WI38 (cell line): ENCODE measurements around the gene MAPK11.

ENCODE experiments used
- H3K4me3 ChIP-seq: 2 replicates; pipeline ENCODE4 v1.5.1; 2011; ENCODE audit warnings: low read depth, mild to moderate bottlenecking, control low read depth, low read length
- TF ChIP-seq, protein P1 (sequence below): IDR thresholded peaks from 2 replicates; pipeline ENCODE4 v1.5.1; 2012; ENCODE audit warnings: low read depth, mild to moderate bottlenecking, control low read depth, low read length

MAPK11 gene

GRCh38 chr22:50244420-50245213 lies 25.6 kb downstream of the MAPK11 start, which contains the start of gene TUBGCP6:
Gene TUBGCP6 (minus strand): TSS chr22:50245023. CDS start chr22:50244459, 564 bp downstream.
- peak within 1 kb of the TSS; percentile 93 for H3K4me3 ChIP-seq
- TF ChIP-seq, protein P1, sequence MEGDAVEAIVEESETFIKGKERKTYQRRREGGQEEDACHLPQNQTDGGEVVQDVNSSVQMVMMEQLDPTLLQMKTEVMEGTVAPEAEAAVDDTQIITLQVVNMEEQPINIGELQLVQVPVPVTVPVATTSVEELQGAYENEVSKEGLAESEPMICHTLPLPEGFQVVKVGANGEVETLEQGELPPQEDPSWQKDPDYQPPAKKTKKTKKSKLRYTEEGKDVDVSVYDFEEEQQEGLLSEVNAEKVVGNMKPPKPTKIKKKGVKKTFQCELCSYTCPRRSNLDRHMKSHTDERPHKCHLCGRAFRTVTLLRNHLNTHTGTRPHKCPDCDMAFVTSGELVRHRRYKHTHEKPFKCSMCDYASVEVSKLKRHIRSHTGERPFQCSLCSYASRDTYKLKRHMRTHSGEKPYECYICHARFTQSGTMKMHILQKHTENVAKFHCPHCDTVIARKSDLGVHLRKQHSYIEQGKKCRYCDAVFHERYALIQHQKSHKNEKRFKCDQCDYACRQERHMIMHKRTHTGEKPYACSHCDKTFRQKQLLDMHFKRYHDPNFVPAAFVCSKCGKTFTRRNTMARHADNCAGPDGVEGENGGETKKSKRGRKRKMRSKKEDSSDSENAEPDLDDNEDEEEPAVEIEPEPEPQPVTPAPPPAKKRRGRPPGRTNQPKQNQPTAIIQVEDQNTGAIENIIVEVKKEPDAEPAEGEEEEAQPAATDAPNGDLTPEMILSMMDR: 0 out of 2 replicates have a peak, but pooled peaks have one; percentile 7

GRCh38 chr22:50243685-50244419 lies 26.3 kb downstream of the MAPK11 start:
- H3K4me3 ChIP-seq: peak overlapping the region; percentile 93
- TF ChIP-seq, protein P1: no peak

DNA sequence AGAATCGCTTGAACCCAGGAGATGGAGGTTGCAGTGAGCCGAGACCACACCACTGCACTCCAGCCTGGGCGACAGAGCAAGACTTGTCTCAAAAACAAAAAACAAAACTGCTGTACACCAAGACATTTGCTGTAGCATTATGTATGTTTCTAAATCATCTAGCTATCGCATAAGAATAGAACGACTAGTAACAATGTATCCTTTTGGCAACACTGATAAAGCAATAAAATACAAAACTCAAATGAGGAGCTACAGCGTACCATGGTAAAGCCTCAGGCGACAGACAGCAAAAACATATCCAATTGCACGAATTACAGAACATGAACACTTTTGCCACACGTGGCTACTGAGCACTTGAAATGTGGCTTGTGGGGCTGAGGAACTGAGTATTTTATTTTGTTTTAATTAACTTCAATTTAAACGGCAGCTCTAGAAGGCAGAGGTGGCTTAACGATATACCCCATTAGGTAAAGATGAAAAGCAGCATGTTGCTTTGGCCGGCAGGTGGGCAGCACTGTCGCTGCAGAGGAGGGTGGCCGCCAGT lies 27.7 kb downstream of the MAPK11 start:
- peak overlapping the region; percentile 93 for H3K4me3 ChIP-seq
- TF ChIP-seq, protein P1: no peak

DNA sequence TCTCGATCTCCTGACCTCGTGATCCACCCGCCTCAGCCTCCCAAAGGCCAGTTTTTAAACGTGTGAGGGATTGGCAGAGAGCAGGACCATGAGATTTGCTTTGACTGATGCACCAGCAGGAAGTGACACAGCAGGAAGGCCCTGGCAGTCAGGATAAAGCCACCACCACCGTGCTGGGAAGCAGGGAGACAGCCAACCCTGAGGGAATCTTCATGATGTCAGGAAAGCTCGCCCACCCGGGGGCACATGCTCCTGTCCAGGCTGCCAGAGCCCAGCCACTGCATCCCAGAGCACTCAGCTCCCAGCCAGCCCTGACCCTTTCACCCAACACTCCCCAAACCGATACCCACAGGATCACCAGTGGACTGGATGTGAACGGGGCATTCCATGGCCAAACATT lies 31.4 kb downstream of the MAPK11 start:
- H3K4me3 ChIP-seq: no peak overlapping the region
- TF ChIP-seq, protein P1: no peak

GRCh38 chr22:50236731-50237409 lies 33.3 kb downstream of the MAPK11 start:
- H3K4me3 ChIP-seq: no peak overlapping the region
- TF ChIP-seq, protein P1: 0 out of 2 replicates have a peak, but pooled peaks have one; percentile 22

DNA sequence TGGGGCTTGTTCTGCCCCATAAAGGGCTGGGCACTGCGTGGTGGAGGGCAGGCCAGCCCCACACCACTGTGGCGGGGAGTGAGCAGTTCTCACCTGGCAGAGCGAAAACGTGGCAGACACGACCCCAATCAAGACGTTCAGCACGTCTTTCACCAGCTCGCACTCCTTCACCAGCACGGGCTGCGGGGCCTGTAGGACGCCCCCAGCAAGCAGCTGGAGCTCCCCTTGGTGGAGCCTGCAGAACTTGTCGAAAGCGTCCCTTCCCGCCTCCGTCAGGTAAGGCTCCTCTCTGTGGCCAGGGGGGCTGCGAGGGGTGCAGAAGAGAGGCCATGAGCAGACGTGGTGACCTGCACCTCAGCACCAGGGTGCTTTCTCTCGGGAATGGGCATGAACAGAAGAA lies 37.0 kb downstream of the MAPK11 start:
- no peak overlapping the region for H3K4me3 ChIP-seq
- TF ChIP-seq, protein P1: no peak
